ENCODE results near the gene IL19.

Gene IL19

DNA sequence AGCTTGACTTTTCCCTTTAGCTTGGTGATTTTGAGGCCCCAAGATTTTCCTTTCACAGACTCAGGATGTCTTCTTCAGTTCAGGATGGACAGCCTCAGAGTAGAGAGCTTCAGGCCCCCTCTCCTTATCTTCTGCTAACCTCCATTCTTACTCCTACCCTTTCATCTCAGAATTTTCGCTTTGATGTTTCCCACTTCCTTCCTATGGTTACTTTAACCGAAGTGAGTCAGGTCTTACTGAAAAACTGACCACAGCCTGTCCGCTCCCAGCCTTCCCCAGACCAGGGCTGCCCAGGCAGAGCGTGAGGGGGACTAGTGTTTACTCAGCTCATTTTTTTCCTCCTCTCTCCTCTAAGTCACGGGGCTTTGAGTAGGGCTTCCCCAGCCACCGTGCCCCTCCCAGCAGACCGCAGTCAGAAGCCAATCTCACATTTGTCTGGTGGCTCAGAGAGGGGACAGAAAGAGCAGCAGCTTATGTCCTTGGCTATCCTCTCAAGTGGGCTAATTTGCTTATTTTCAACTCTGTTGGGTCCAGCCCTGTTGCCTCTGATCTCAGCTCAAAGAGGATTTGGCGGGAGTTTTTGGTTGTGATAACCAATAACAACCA is 4.2 kb upstream of the IL19 start:
- peak; percentile 89 for DNase-seq (ENCODE audit: low read depth)
- TF ChIP-seq, protein P1, sequence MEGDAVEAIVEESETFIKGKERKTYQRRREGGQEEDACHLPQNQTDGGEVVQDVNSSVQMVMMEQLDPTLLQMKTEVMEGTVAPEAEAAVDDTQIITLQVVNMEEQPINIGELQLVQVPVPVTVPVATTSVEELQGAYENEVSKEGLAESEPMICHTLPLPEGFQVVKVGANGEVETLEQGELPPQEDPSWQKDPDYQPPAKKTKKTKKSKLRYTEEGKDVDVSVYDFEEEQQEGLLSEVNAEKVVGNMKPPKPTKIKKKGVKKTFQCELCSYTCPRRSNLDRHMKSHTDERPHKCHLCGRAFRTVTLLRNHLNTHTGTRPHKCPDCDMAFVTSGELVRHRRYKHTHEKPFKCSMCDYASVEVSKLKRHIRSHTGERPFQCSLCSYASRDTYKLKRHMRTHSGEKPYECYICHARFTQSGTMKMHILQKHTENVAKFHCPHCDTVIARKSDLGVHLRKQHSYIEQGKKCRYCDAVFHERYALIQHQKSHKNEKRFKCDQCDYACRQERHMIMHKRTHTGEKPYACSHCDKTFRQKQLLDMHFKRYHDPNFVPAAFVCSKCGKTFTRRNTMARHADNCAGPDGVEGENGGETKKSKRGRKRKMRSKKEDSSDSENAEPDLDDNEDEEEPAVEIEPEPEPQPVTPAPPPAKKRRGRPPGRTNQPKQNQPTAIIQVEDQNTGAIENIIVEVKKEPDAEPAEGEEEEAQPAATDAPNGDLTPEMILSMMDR (IDR thresholded peaks at IDR 0.05; ENCODE audit: insufficient read depth, low read depth, low read length, missing control alignments): no peak
- no peak overlapping the region for H3K4me3 ChIP-seq (ENCODE audit: low read depth, low read length)

DNA sequence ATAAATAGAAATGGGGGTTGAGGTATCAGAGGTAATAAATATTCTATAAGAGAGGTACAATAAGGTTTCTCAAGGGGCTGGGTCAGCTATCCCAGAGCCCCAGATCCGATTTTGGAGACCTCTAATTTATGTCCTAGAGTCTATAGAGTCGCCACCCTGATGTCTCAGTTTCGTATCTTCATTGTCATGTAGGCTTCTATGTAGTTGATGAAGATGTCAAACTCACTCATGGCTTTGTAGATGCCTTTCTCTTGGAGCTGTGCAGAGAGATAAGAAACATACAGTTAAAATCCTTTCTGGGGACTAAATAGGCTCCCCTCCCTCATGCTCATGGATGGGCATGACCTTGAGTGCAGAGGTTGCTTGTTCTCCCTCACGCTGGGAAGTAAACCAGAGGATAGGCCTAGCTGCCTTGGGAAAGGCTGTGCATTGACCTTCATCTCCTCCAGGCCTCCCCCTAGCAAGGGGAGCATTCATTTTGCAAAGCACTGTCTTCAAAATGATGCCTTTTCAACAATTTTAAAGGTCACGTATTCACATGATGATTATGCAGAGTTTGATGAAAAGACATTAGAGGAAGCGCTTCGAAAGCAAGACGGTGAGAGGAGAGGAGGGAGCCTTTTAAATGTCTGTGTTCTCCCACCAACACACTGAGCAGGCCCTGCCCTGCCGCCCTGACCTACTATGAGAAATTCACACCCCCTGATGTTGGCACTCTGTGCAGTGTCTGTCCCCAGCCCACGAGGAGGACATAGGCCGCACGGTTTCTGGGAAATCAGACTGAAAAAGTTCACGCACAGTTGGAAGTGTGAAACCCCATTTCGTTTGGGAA is 1.9 kb upstream of the IL19 start:
- TF ChIP-seq, protein P1 (IDR thresholded peaks at IDR 0.05; ENCODE audit: insufficient read depth, low read depth, low read length, missing control alignments): no peak
- DNase-seq (ENCODE audit: low read depth): peak; percentile 49
- peak overlapping the region; percentile 43 for H3K4me3 ChIP-seq (ENCODE audit: low read depth, low read length)

DNA sequence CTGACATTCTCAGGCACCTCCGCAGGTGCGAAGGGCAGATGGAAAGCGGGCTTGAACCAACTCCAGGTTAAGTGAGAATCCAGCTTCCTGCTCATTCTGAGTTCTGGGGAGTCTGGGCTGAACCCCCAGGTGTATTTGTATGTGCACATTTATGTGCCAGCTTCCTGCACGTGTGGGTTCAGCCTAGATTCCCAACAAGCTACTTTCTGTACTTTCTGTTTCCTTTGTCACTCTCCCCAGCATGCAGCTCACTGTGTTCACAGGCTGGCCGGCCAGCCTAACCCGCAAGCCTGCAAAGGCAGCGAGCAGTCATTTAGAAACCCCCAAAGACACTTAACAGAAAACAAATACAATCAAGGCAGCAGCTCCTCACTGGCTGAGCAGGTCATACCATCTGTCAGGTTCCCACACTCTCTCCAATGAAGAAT is 1.3 kb upstream of the IL19 start:
- DNase-seq (ENCODE audit: low read depth): peak; percentile 98
- H3K4me3 ChIP-seq (ENCODE audit: low read depth, low read length): peak overlapping the region; percentile 61

DNA sequence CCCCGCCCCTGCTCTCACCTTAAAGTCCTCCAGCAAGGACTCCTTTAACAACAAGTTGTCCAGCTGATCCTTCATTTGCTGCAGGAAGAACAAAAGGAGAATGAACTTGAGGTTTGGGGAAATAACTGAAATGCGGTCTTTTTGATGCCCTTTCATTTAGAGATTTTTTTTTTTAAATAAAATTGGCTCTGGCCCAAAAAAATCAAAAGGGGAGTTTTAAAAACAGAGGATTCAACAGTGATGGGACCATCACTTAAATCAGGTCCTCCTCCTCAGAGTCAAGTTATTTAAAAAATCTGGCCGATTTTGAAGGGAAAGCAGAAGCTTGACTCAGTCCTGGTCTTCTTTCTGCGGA is 742 bp downstream of the IL19 start:
- peak overlapping the region; percentile 61 for H3K4me3 ChIP-seq (ENCODE audit: low read depth, low read length)
- no peak for DNase-seq (ENCODE audit: low read depth)

More for the DNA sequence above, 1.3 kb upstream of the IL19 start:
- TF ChIP-seq, protein P1 (IDR thresholded peaks at IDR 0.05; ENCODE audit: insufficient read depth, low read depth, low read length, missing control alignments): no peak

DNA sequence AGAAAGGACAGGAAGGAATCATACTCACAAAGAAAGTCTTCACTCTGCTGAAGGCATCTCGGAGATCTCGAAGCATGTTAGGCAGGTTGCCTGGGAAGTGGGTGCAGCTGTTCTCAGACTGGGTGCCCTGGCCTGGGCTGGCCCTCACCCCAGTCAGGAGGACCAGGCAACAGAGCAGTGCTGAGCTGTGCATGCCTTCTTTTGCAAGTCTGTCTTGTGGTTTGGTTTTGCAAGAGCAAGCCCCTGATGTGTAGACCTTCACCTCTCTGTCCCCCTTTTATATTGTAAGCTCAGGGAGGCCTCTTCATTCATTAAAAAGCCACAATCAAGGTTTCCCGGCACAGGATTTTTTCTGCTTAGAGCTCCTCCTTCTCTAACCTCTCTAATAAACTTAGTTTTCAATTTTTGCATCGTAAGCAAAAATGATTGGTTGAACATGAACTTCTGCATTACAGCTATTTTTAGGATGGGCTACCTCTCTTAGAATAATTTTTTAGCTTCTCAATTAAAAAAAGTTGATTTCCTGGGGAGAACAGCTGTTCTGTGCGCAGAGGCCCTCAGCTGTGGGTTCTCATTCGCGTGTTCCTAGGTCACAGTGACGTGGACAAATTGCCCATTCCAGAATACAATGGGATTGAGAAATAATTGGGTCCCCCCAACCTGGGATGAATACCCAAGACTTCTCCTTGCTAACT is 1.8 kb downstream of the IL19 start, which contains the start of gene IL10:
IL10 (minus strand) TSS at position 252 of the 695 bp plus-strand sequence; CDS start at position 193, 59 bp downstream.
- TF ChIP-seq, protein P1 (IDR thresholded peaks at IDR 0.05; ENCODE audit: insufficient read depth, low read depth, low read length, missing control alignments): no peak
- H3K4me3 ChIP-seq (ENCODE audit: low read depth, low read length): peak within 1 kb of the TSS; percentile 61
- DNase-seq (ENCODE audit: low read depth): peak; percentile 60

More for the DNA sequence above, 742 bp downstream of the IL19 start:
- TF ChIP-seq, protein P1 (IDR thresholded peaks at IDR 0.05; ENCODE audit: insufficient read depth, low read depth, low read length, missing control alignments): no peak

DNA sequence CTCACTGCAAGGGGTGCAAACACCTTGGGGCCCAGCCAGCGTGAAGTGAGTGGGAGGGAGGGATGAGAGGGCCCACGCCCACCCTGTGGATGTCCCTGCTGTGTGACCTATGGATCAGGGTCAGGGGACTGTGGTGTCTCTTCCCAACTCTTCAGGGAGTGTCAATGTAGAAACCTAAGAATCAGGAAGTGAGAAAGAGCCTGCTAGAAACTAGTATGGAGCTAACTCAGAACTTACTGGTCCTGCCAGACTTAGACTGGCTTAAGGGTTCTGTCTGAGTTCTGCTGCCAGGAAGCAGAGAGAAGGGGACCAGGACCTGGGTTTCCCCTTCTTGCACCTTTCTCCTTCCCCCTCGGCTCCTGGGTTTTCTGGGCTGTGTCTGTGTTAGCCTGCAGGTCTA is 3.5 kb downstream of the IL19 start:
- peak overlapping the region; percentile 61 for H3K4me3 ChIP-seq (ENCODE audit: low read depth, low read length)
- TF ChIP-seq, protein P1 (IDR thresholded peaks at IDR 0.05; ENCODE audit: insufficient read depth, low read depth, low read length, missing control alignments): no peak
- peak; percentile 45 for DNase-seq (ENCODE audit: low read depth)

Data from GM12865 (cell line).